GM18498 (cell line): ENCODE results near the gene MRO.
"Not testable (repeated sequence)": the region's sequence is repeated elsewhere in the genome, so short reads cannot be mapped to it uniquely, and the experiment has no call there.

Experiments used
- ATAC-seq: cut with Tn5 transposase; IDR thresholded peaks from one replicate; pipeline ENCODE4 v1.9.1; 2021; ENCODE audit warnings: mild to moderate bottlenecking, moderate library complexity; ENCODE audit not compliant: unreplicated experiment

Gene MRO

DNA sequence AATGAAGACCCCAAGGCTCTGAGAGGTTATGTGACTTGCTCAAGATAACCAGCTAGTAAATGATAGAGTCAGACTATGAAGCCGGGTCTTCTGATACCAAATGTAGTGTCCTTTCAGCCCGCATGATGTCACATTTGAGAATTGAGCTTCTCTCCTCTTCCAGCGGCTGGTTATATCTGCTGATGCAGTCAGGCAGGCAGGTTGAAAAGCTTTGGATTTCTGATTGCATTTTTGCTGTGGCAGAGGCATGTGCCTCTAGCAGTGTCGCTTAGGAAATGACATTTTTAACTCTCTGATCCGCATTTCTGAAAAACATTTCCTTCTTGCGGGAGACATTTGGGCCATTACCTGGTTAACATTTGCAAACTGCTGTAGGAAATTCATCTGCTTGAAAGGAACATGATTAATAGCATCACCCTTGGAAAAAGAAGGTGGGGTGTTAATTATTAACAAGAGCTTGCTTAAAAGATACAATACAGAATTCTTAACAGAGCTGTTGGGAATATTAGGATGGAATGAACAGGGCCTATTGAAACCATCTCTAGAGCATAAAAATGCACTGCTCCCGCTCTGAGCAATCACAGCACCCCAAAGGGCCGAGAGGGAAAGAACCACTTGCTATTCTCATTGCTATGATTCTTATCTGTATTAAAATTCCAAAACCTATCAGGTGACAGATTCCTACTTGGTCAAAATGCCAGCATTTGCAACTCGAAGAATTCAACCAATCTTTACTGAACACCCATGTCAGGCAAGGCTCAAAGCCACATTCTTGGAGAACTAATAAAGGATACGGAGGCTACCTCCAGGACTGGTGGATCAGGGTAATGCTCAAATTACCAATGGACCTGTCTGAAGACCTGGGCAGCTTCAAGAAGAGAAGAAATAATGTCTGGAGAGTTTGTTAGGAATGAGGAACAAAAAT, 25.9 kb downstream of the MRO start:
- no peak for ATAC-seq

- ATAC-seq: no peak
Observed at GRCh38 chr18:50792885-50793284, 26.9 kb downstream of the MRO start.

- ATAC-seq: no peak
Observed at GRCh38 chr18:50791599-50792438, 28.0 kb downstream of the MRO start.

- no peak for ATAC-seq
Observed at GRCh38 chr18:50790948-50791347, 28.9 kb downstream of the MRO start.

- ATAC-seq: no peak
Observed at GRCh38 chr18:50790241-50790640, 29.6 kb downstream of the MRO start.

DNA sequence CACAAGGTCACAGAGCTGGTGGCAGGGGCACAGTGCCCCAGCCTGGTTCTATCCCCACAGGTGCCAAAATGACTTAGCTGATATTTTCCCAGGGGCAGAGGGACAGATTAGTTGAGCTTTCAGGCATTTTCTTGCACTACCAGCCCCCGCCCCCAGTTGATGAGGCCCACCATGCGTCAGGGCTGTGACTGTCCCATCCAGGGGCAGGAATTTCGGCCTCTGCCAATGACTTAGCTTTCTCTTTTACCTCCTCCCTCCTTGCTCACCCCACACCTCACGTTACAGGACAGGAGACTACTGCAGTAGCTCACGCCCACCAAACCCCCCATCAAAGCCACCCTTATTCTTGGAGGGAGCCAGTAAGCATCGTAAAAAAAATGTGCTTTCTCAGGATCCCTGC, 31.5 kb downstream of the MRO start:
- no peak for ATAC-seq

GRCh38 chr18:50786864-50787263, 33.0 kb downstream of the MRO start:
- no peak for ATAC-seq

DNA sequence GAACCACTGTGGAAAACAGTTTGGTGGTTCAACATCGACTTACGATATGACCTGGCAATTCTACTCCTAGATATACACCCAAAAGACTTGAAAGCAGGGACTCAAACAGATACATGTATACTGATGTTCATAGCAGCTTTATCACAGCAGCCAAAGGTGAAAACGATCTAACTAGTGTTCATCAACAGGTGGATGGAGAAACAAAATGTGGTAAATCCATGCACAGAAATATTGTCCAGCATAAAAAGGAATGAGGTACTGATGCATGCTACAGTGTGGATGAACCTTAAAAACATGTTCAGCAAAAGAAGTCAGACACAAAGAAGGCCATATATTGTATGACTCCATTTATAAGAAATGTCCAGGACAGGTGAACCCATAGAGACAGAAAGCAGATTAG, 36.3 kb downstream of the MRO start:
- ATAC-seq: no peak

- ATAC-seq: not testable (repeated sequence)
Observed at GRCh38 chr18:50779021-50779420, 40.8 kb downstream of the MRO start.

DNA sequence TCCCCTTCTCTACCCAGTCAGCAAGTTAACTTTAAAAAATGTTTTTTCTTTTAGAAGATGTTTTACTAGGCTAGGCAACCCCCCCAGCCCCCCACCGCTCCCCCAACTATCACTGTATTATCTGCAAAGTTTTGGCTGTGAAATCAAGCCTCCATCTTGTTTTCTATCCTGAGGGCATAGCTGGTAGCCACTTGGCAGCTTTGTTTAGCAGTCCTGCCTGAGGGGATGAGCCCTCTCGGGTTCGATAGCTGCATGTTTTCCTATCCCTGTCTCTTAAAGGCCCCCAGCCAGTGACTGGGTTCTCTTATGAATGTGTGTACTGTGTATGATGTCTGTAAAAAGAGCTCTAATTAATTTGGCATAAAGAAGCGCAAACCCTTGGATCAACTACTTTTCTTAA, 43.4 kb downstream of the MRO start:
- ATAC-seq: no peak

DNA sequence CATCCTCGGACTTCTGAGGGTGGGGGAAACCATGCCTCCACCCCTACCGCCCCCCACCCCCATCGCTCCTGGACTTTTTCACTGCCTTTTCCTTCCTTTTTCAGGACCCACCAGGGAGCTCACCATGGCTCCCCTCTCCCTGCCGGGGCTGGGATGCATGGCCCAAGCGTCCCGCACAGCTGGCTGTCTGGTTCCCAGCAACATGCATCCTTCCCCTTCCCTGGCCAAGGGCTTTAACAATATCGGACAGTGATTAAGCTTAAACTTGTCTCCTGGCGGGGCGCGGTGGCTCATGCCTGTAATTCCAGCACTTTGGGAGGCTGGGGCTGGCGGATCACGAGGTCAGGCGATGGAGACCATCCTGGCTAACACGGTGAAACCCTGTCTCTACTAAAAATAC, 44.1 kb downstream of the MRO start:
- no peak for ATAC-seq

- no peak for ATAC-seq
Observed at GRCh38 chr18:50775207-50775606, 44.6 kb downstream of the MRO start.

DNA sequence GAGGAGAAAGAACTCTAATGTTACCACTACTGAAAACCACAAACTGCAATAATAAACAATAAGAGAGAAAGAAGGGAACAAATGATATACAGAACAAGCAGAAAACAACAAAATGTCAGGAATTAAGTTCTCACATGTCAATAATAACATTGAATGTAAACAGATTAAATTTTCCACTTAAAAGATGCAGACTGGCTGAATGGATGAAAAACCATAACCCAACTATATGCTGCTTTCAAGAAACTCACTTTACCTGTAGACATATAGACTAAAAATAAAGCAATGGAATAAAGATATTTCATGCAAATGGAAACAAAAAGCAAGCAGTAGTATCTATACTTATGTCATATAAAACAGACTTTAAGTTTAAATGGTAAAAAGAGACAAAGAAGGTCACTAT, 50.4 kb downstream of the MRO start:
- no peak for ATAC-seq

- ATAC-seq: no peak
Observed at GRCh38 chr18:50757358-50757757, 62.5 kb downstream of the MRO start.

- ATAC-seq: no peak
Observed at GRCh38 chr18:50754297-50754696, 65.5 kb downstream of the MRO start.

GRCh38 chr18:50753311-50753710, 66.5 kb downstream of the MRO start:
- ATAC-seq: no peak

- no peak for ATAC-seq
Observed at GRCh38 chr18:50751947-50752346, 67.9 kb downstream of the MRO start.

DNA sequence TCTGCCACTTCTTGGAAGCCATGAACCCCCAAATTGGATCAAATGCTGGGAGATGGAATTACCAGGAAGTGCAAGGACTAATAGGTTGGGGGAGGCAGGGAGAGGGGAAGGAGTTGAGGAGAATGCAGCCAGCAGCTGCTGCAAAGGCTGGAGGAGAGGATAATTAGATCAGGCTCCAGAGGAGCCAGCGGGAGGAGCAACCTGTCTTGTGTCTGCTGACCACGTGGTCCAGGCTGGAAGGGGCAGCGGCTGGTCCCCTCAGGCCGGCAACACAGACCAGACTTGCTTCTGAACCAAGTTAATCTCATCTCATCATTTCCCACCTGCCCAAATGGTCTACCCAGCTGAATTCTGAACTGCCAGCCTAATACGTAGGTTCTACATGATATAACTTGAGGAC, 68.3 kb downstream of the MRO start:
- no peak for ATAC-seq

DNA sequence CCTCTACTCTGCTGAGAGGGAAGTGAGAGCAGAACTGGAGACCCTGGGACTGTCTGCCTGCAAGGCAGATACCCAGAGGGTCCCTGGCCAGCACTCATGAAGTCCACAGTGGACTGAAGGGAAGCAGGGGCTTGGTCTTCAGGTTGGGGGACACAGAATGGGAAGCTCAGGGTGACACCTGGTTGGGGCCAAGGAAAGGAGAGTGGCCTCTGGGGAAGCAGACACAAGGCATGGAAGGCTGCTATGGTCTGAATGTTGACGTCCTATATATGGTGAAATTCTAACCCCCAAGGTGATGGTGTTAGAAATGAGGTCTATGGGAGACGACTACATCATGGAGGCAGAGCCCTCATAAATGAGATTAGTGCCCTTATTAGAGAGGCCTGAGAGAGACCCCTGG, 69.3 kb downstream of the MRO start:
- ATAC-seq: no peak

DNA sequence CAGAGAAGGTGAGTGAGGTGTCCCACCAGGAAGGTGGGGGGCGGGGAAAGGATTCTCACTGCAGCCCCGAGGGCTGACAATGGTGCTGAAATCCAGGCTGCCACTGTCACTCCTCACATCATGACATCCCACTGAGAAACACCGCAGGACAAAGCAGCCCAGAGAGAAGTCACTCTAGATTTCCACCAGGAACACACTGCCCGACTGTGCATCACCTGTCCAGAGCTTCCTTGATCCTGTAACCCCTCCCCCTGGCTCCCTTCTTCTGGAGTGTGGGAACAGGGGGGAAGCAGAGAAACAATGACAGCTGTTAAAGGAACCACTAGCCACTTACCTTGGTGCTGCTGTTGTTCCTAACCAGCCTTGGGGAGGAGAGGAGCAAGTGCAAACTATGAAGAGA, 69.9 kb downstream of the MRO start:
- no peak for ATAC-seq

DNA sequence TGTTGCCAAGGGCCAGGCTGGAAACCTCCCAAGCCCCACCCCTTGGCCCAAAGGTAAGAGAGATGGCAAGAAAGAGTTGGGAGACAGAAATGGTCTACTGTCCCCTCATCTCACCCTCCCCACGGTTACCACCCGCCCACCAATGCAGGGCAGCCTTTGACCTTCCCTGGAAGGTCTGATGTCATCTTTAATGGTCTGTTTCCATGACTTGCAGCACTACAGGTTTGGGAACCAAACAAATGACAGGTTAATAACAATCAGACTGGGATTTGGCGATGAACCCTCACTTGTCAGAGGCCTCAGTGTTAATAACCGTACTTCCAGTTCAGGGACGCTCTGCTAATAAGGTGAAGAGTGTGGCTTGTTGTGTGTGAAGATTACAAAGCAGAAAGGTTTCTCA, 70.4 kb downstream of the MRO start:
- no peak for ATAC-seq
